ENCODE data around the gene GCN1. TPM values are rescaled to one million over a fixed set of nuclear protein-coding genes. Genes with fewer than 3 reads are reported as not detected.

GCN1 gene
- total and polyA plus RNA-seq, 10 of the 15 experiments (the other 5 are each of a cell fraction or from before 2014, with no cell fraction given): 10.8 to 150 (median 58.3) TPM

GRCh38 chr12:120241561-120242274, 47.2 kb upstream of the GCN1 start:
- Histone ChIP-seq H3K9ac (ENCODE audit: control insufficient read depth, insufficient read depth, low read length) (no peak overlapping the region), H3K4me3 (no peak overlapping the region), H3K27ac (ENCODE audit: control insufficient read depth, insufficient read depth) (no peak overlapping the region), H3K79me2 (ENCODE audit: control insufficient read depth, insufficient read depth, low read length) (no peaks in the 10 kb centered on the region), H4K20me1 (ENCODE audit: control insufficient read depth, insufficient read depth) (no peaks in the 10 kb centered on the region), H3K36me3 (ENCODE audit: control insufficient read depth in 2 of 2, insufficient read depth in 2 of 2, low read length in 1 of 2) (no peaks in the 10 kb centered on the region), H3K4me2 (ENCODE audit: control insufficient read depth, insufficient read depth) (no peak overlapping the region), H3K4me1 (ENCODE audit: control insufficient read depth, insufficient read depth, low read length) (no peaks in the 10 kb centered on the region), H2AFZ (ENCODE audit: control insufficient read depth, low read depth, low read length) (no peak overlapping the region), H3K9me3 (replicated peaks; ENCODE audit: control insufficient read depth, insufficient read depth, low read length) (no peaks in the 10 kb centered on the region), H3K27me3 (replicated peaks in 1 of 2; ENCODE audit: control insufficient read depth in 2 of 2, insufficient read depth in 2 of 2, low read length in 1 of 2) (no peaks in the 10 kb centered on the region; a peak in 1 of 4 replicates)
- ATAC-seq: no peak
- 61% methylated on average over 9 of the region's 9 CpGs for WGBS (ENCODE audit: insufficient coverage, insufficient replicate concordance, low lambda C conversion rate, missing lambda C conversion rate)
- in situ Hi-C loops (cut with MboI) (no loop called here), intact Hi-C loops (cut with micrococcal nuclease; ENCODE audit: unreplicated experiment) (no loop called here)
- RAD21 ChIA-PET (ENCODE audit: unreplicated experiment): no interaction called here
- POLR2A ChIA-PET: interaction anchor here (1.2 kb wide), 1 partner anchor 13 kb away, joined by 3 read pairs; no protein-coding TSS in a partner anchor
- CTCF ChIA-PET: interaction anchor here (3.0 to 6.3 kb wide), 2 partner anchors 13 to 14 kb away, joined by 20 to 55 read pairs; no protein-coding TSS in a partner anchor
- BruUV-seq (replicated peaks): no TSS peak
- no peak for DNase-seq (ENCODE audit: low read depth, low spot score)
- FAIRE-seq: no peak
- SMC1A ChIA-PET (ENCODE audit: uncharacterized antibody, unreplicated experiment): interaction anchor here (1.6 kb wide), 1 partner anchor 14 kb away, joined by 6 read pairs; no protein-coding TSS in a partner anchor
- no peak for TF ChIP-seq TCF7 (IDR thresholded peaks at IDR 0.05; ENCODE audit: borderline replicate concordance)
- TF ChIP-seq SMAD1 (IDR thresholded peaks at IDR 0.05; ENCODE audit: low read depth, partially characterized antibody): no peak
- no peak for TF ChIP-seq RAD21 (IDR thresholded peaks at IDR 0.05; ENCODE audit: insufficient read depth, low read depth, low read length)
- no peak for TF ChIP-seq KLF5 (IDR thresholded peaks at IDR 0.05; ENCODE audit: partially characterized antibody)
- TF ChIP-seq, protein P1, sequence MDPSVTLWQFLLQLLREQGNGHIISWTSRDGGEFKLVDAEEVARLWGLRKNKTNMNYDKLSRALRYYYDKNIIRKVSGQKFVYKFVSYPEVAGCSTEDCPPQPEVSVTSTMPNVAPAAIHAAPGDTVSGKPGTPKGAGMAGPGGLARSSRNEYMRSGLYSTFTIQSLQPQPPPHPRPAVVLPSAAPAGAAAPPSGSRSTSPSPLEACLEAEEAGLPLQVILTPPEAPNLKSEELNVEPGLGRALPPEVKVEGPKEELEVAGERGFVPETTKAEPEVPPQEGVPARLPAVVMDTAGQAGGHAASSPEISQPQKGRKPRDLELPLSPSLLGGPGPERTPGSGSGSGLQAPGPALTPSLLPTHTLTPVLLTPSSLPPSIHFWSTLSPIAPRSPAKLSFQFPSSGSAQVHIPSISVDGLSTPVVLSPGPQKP (IDR thresholded peaks at IDR 0.05; ENCODE audit: low read depth, low read length): no peak
- no peak for TF ChIP-seq SIN3A (IDR thresholded peaks at IDR 0.05; ENCODE audit: low read depth, low read length)
- no peak for TF ChIP-seq GATAD2B (conservative IDR thresholded peaks at IDR 0.05; ENCODE audit: low read depth)
- no peak for TF ChIP-seq NR2C1 (IDR thresholded peaks at IDR 0.05)
- TF ChIP-seq GABPA (IDR thresholded peaks at IDR 0.05; ENCODE audit: low read depth): no peak
- no peak for TF ChIP-seq MTA2 (IDR thresholded peaks at IDR 0.05; ENCODE audit: low read depth)
- TF ChIP-seq MEF2B (IDR thresholded peaks at IDR 0.05; ENCODE audit: partially characterized antibody, poor library complexity, severe bottlenecking): no peak
- TF ChIP-seq HDAC2 (IDR thresholded peaks at IDR 0.05): no peak
- TF ChIP-seq BCL11A (IDR thresholded peaks at IDR 0.05; ENCODE audit: low read depth, low read length): no peak
- TF ChIP-seq IKZF1 (conservative IDR thresholded peaks at IDR 0.05): no peak
- no peak for TF ChIP-seq RELA (IDR thresholded peaks at IDR 0.05; ENCODE audit: borderline replicate concordance, partially characterized antibody)
- TF ChIP-seq BACH1 (IDR thresholded peaks at IDR 0.05; ENCODE audit: borderline replicate concordance): no peak
- TF ChIP-seq, protein P2, sequence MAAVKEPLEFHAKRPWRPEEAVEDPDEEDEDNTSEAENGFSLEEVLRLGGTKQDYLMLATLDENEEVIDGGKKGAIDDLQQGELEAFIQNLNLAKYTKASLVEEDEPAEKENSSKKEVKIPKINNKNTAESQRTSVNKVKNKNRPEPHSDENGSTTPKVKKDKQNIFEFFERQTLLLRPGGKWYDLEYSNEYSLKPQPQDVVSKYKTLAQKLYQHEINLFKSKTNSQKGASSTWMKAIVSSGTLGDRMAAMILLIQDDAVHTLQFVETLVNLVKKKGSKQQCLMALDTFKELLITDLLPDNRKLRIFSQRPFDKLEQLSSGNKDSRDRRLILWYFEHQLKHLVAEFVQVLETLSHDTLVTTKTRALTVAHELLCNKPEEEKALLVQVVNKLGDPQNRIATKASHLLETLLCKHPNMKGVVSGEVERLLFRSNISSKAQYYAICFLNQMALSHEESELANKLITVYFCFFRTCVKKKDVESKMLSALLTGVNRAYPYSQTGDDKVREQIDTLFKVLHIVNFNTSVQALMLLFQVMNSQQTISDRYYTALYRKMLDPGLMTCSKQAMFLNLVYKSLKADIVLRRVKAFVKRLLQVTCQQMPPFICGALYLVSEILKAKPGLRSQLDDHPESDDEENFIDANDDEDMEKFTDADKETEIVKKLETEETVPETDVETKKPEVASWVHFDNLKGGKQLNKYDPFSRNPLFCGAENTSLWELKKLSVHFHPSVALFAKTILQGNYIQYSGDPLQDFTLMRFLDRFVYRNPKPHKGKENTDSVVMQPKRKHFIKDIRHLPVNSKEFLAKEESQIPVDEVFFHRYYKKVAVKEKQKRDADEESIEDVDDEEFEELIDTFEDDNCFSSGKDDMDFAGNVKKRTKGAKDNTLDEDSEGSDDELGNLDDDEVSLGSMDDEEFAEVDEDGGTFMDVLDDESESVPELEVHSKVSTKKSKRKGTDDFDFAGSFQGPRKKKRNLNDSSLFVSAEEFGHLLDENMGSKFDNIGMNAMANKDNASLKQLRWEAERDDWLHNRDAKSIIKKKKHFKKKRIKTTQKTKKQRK (IDR thresholded peaks at IDR 0.05; ENCODE audit: low read depth, low read length): no peak
